GM10248 (cell line): Measurements from ENCODE around the gene NRXN2.
A peak's percentile ranks its signal among the peaks of the same experiment; 100 is the strongest.

Source experiments
- CTCF ChIA-PET: fragments of 300-600 bp; sonication (Branson Sonifier 250); formaldehyde crosslinking; extraction: SDS; loops from one replicate; lab custom pipeline; 2021; ENCODE audit warnings: antibody characterized with exemption; lab: Yijun Ruan, JAX
- POLR2A ChIA-PET: fragments of 350-650 bp; sonication (Branson Sonifier 250); formaldehyde crosslinking; extraction: SDS; loops from one replicate; lab custom pipeline; 2020; ENCODE audit warnings: antibody characterized with exemption; lab: Yijun Ruan, JAX
- DNase-seq: peaks from one replicate; pipeline ENCODE4 v3.0.0; 2012; ENCODE audit errors: extremely low spot score
- CTCF ChIP-seq: IDR thresholded peaks from 2 replicates; pipeline ENCODE4 v1.5.1; 2012; ENCODE audit warnings: mild to moderate bottlenecking, low read depth; ENCODE audit errors: extremely low read depth, missing control alignments, control extremely low read depth

NRXN2 gene

GRCh38 chr11:64745521-64746328 is 22.7 kb upstream of the NRXN2 start:
- DNase-seq: peak; percentile 80
- TF ChIP-seq CTCF: no peak
- POLR2A ChIA-PET: interaction anchor here (1.0 to 1.1 kb wide), 2 partner anchors 12 to 15 kb away, joined by 3 read pairs; no protein-coding TSS in a partner anchor
- CTCF ChIA-PET: interaction anchor here (1.6 to 5.2 kb wide), 2 partner anchors 26 to 56 kb away, joined by 7 to 50 read pairs; no protein-coding TSS in a partner anchor

DNA sequence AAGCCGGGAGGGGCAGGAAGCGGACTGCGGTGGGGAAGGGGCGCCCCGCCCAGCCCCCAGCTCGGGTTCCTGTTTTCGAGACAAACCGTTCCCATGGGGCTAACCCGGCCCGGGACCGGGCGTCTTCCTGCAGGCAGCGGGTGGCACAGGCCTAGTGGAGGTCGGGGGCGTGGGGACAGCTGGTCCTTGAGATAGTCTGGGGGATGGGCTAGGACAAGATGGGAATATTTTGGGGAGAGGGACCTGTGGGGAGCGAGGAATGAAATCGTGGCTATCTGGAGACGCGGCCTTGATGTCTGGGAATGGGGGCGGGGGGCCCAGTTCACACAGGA is 22.2 kb upstream of the NRXN2 start:
- ChIA-PET POLR2A (interaction anchor here (1.0 to 1.1 kb wide), 2 partner anchors 13 to 16 kb away, joined by 3 read pairs; no protein-coding TSS in a partner anchor), CTCF (interaction anchor here (1.0 to 5.2 kb wide), 4 partner anchors 10 to 55 kb away, joined by 3 to 50 read pairs (median 6); no protein-coding TSS in a partner anchor)
- peak; percentile 74 for DNase-seq
- TF ChIP-seq CTCF: no peak

DNA sequence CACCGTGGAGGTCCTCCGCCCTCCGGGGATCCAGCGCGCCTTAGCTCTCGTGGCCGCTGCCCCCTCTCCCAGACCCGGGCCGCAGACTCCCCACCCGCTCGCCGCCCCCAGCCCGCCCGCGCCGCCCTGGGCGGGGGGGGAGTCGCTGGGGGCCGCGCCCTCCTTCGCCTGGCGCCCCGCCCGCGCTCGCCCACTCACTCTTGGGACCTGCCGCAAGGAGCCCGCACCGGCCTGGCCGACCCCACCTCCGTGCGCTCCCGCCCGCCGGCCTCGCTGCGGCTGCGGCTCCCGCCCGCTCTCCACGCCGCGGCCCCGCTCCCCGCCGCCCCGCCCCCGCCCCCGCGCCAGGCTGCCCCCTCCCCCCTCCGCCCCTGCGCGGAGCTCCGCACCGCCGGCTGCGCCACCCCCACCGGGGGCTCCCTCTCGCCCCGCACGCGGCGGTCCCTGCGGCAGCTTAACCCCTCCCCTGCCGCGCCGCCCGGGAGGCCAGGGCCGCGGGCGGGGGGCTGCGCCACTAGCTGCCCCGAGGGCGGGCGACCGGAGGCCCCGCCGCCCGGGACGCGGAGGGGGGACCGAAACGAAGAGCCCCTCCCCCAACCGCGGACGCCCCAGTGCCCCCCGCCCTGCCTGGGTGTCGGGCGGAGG is 21.7 kb upstream of the NRXN2 start:
- no peak for TF ChIP-seq CTCF
- POLR2A ChIA-PET: interaction anchor here (0.6 to 1.0 kb wide), 2 partner anchors 13 to 30 kb away, joined by 3 read pairs; no protein-coding TSS in a partner anchor
- peak; percentile 52 for DNase-seq
- CTCF ChIA-PET: interaction anchor here (0.7 to 5.2 kb wide), 14 partner anchors 8 to 388 kb away, joined by 3 to 50 read pairs (median 4); no protein-coding TSS in a partner anchor

DNA sequence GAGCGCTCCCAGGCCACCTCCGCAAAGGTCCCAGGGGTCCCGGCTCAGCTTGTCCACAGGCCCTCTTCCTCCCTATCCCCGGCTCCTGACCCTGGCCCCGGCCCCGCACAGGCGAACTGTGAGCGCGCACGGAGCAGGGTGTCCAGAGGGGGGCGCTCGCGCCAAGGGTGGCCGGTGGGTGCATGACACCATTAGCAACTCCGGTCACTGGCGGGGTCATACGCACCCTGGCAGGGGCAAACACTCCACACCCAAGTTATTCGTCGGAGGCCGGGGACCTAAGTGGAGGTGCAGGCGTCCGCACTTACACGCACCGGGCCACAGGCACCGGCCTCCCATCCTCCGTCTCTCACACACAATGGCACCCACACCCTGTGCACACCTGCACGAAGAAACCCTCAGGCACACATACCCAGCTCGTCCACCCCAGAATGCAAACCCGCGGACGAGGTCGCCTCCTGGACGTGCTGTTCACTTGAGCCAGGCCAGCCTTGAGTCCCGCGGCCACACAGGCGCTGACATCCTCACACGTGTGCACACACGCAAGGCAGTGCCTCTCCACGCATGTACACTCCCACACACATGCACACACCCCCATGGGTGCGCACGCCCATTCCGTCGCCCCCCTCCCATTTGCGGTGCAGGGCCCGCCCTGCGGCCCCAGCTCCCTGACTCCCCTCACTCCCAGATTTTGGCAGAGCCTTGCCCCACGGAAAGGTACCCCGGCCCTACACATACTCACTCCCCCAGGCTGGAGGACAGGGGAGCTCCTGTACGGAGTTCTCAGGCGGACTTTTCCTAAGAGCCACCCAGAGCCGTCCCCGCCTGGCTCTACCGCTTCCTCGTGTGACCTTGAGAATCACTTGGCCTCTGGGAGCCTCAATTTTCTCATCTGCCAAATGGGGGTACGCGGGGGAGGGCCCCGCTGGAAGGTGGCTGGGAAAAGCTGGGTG is 20.9 kb upstream of the NRXN2 start, which contains the start of gene RASGRP2:
TSS of gene RASGRP2 (minus strand) at position 552 of the 953 bp plus-strand sequence. CDS start 1,276 bp downstream, outside the sequence.
- POLR2A ChIA-PET: interaction anchor here (0.6 kb wide), 1 partner anchor 31 kb away, joined by 3 read pairs; no protein-coding TSS in a partner anchor
- peak; percentile 76 for DNase-seq
- peak; percentile 94 for TF ChIP-seq CTCF

DNA sequence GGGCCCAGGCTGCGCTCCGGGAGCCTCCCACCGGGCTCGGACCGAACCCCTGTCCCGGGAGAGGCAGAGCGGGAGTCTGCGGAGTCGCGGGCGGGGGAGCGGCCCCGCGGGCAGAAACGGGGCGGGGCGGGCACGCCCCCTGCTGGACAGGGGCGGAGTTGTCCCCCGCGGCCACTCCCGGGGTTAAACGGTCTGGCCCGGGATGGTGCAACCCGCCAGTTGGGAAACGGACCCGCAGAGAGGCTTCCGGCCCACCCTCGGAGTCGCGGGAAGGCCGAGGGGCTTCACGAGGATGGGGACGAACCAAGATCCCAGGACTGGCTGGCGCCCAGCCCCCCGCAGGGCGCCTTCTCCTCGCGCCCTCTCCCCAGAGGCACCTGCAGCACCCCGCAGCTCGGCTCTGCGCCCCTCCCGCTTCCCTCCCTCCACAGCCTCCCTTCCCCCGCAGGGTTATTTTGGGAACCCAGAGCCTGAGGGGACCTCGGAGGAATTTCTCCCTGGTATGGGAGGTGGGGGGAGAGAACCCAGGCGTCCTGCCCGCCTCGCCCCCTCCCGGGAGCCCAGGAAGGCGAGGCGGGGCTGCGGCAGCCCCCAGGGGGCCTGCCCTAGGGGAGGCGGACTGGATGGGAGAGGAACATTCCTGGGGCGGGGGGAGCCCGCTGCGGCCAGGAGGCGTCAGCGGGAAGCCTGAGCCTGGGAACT is 20.0 kb upstream of the NRXN2 start:
- peak; percentile 92 for DNase-seq
- ChIA-PET POLR2A (no interaction called here), CTCF (interaction anchor here (1.0 to 5.2 kb wide), 21 partner anchors 9 to 411 kb away, joined by 3 to 50 read pairs (median 4); no protein-coding TSS in a partner anchor)
- peak; percentile 74 for TF ChIP-seq CTCF

More for the DNA sequence above, 20.9 kb upstream of the NRXN2 start, which contains the start of gene RASGRP2:
- CTCF ChIA-PET: interaction anchor here (0.7 to 5.2 kb wide), 19 partner anchors 8 to 412 kb away, joined by 3 to 50 read pairs (median 4); no protein-coding TSS in a partner anchor
